Measurements from ENCODE around the gene PI16. TPM values are rescaled to one million over a fixed set of nuclear protein-coding genes. Genes with fewer than 3 reads are reported as not detected.

PI16 gene
- total and polyA plus RNA-seq, 2 of the 13 experiments (the other 11 are each of a cell fraction or from before 2014, with no cell fraction given), result not detected

DNA sequence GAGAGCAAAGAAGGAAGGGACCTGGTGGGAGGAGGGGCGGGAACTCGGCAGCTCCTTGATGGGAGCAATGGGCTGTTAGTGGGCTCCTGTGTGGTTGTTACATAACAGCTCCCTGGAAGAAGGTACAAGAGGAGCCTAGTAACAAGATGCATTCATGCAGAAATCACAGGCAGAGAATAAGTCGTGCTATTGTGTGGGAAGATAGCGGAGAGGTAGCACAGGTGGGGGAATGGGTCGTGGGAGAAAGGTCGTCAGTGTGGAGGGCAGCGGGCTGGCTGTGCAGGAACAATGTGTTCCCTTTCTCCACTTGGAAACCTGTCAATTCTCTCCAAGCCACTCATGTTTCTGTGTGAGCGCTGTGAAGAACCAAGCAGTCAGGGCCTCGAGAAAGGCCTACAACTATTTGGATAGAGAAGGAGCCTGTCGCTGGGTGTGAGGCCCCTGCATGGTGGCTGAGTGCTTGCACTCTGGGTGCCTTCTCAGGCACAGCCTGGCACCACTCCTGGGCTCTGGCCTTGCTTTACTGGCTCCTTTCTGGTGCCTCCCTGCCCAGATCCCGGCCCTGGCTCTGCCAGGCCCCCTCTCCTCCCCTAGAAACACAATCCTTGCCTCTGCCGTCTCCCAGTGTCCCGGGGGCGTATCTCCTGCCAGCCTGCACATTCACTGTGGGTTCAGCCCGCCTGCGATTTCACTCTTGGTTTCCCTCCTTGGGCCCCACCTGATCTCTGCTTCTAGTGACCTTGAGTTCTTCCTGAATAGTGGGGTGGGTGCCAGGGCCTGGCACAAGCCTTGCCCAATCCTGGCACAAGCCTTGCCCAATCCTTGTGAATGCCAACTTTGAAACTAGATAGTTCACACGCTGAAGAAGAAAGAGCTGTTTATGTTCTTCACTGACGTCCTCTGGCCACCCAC is 43.5 kb downstream of the PI16 start:
- no peak for FAIRE-seq
- CTCF ChIA-PET (ENCODE audit: low intra/inter-chr PET ratio, low total read pairs), result no interaction called here
- peak; percentile 17; the same call in 2 of the 3 replicates for ATAC-seq

DNA sequence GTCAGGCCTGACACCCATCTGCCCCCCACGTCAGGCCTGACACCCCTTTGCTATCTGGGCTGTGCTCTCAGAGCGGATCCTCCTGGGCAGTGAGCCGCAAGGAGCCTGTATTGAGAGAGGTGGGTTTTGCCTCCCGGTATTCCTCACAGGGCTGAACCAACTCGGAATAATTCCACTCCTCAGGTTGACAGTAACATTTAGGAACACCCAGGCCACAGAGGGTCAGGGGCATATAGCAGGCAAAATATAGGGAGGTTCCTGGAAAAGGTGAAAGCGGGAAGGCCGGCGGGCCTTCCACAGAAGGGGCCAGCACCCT is 44.1 kb downstream of the PI16 start:
- no peak for TF ChIP-seq SRF (IDR thresholded peaks at IDR 0.05; ENCODE audit: low read depth, low read length)
- TF ChIP-seq ZNF749 (CRISPR knock-in tag; IDR thresholded peaks at IDR 0.05; ENCODE audit: borderline replicate concordance), result no peak
- TF ChIP-seq ZSCAN30 (CRISPR knock-in tag; IDR thresholded peaks at IDR 0.05), result no peak
- TF ChIP-seq, protein P1, sequence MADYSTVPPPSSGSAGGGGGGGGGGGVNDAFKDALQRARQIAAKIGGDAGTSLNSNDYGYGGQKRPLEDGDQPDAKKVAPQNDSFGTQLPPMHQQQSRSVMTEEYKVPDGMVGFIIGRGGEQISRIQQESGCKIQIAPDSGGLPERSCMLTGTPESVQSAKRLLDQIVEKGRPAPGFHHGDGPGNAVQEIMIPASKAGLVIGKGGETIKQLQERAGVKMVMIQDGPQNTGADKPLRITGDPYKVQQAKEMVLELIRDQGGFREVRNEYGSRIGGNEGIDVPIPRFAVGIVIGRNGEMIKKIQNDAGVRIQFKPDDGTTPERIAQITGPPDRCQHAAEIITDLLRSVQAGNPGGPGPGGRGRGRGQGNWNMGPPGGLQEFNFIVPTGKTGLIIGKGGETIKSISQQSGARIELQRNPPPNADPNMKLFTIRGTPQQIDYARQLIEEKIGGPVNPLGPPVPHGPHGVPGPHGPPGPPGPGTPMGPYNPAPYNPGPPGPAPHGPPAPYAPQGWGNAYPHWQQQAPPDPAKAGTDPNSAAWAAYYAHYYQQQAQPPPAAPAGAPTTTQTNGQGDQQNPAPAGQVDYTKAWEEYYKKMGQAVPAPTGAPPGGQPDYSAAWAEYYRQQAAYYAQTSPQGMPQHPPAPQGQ (CRISPR knock-in tag; IDR thresholded peaks at IDR 0.05; ENCODE audit: borderline replicate concordance), result no peak
- TF ChIP-seq TEAD3 (CRISPR knock-in tag; optimal IDR thresholded peaks at IDR 0.05; ENCODE audit: borderline replicate concordance), result no peak
- no peak for TF ChIP-seq MBD4 (IDR thresholded peaks at IDR 0.05; ENCODE audit: borderline replicate concordance, low read length)
- TF ChIP-seq ZNF660 (CRISPR knock-in tag; IDR thresholded peaks at IDR 0.05; ENCODE audit: borderline replicate concordance, low read depth), result no peak
- TF ChIP-seq, protein P2, sequence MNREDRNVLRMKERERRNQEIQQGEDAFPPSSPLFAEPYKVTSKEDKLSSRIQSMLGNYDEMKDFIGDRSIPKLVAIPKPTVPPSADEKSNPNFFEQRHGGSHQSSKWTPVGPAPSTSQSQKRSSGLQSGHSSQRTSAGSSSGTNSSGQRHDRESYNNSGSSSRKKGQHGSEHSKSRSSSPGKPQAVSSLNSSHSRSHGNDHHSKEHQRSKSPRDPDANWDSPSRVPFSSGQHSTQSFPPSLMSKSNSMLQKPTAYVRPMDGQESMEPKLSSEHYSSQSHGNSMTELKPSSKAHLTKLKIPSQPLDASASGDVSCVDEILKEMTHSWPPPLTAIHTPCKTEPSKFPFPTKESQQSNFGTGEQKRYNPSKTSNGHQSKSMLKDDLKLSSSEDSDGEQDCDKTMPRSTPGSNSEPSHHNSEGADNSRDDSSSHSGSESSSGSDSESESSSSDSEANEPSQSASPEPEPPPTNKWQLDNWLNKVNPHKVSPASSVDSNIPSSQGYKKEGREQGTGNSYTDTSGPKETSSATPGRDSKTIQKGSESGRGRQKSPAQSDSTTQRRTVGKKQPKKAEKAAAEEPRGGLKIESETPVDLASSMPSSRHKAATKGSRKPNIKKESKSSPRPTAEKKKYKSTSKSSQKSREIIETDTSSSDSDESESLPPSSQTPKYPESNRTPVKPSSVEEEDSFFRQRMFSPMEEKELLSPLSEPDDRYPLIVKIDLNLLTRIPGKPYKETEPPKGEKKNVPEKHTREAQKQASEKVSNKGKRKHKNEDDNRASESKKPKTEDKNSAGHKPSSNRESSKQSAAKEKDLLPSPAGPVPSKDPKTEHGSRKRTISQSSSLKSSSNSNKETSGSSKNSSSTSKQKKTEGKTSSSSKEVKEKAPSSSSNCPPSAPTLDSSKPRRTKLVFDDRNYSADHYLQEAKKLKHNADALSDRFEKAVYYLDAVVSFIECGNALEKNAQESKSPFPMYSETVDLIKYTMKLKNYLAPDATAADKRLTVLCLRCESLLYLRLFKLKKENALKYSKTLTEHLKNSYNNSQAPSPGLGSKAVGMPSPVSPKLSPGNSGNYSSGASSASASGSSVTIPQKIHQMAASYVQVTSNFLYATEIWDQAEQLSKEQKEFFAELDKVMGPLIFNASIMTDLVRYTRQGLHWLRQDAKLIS (CRISPR knock-in tag; IDR thresholded peaks at IDR 0.05), result no peak
- no peak for TF ChIP-seq ZNF619 (CRISPR knock-in tag; IDR thresholded peaks at IDR 0.05)
- no peak for TF ChIP-seq TAF15 (IDR thresholded peaks at IDR 0.05; ENCODE audit: low read depth, low read length, poor library complexity, severe bottlenecking)
- intact Hi-C loops (cut with micrococcal nuclease; ENCODE audit: unreplicated experiment), result no loop called here

More for the DNA sequence above, 43.5 kb downstream of the PI16 start:
- DNase-seq (ENCODE audit: low spot score), result no peak
- TF ChIP-seq KLF13 (CRISPR knock-in tag; IDR thresholded peaks at IDR 0.05), result no peak
- TF ChIP-seq HNRNPL (IDR thresholded peaks at IDR 0.05; ENCODE audit: low read depth, low read length), result peak; percentile 93
- TF ChIP-seq ZNF468 (CRISPR knock-in tag; IDR thresholded peaks at IDR 0.05), result no peak
- TF ChIP-seq NFKB2 (CRISPR knock-in tag; IDR thresholded peaks at IDR 0.05; ENCODE audit: borderline replicate concordance), result 0 out of 2 replicates have a peak, but pooled peaks have one; percentile 22
- WGBS (ENCODE audit: low lambda C conversion rate), result 28% methylated on average over 16 of the region's 18 CpGs
- no peak overlapping the region for H3K27ac ChIP-seq (ENCODE audit: extremely low read length, insufficient read depth, low read length)
- H4K20me1 ChIP-seq (ENCODE audit: insufficient read depth, low read length), result no peaks in the 10 kb centered on the region
- H3K27me3 ChIP-seq (ENCODE audit: control insufficient read depth in 1 of 2, insufficient read depth in 2 of 2, low read length in 2 of 2), result peaks cover 7 to 77% of the 10 kb centered on the region in 2 experiments
- no peak overlapping the region for H2AFZ ChIP-seq (ENCODE audit: low read length)
- no peaks in the 10 kb centered on the region for H3K9me3 ChIP-seq (ENCODE audit: low read length)
- BruUV-seq (replicated peaks), result no TSS peak
- 0 out of 2 replicates have a peak, but pooled peaks cover 12% of the 10 kb centered on the region for H3K4me1 ChIP-seq (ENCODE audit: insufficient read depth, low read length)
- H3K36me3 ChIP-seq (replicated peaks in 1 of 2; ENCODE audit: control insufficient read depth in 1 of 2, insufficient read depth in 2 of 2, low read length in 2 of 2), result no peaks in the 10 kb centered on the region
- intact Hi-C loops (cut with micrococcal nuclease; ENCODE audit: unreplicated experiment) (no loop called here), in situ Hi-C loops (cut with HindIII; ENCODE audit: extremely low pct_ligation_motif_present, low pct_unique_long_range_greater_than_20kb) (no loop called here)
- no peak overlapping the region for H3K4me2 ChIP-seq (ENCODE audit: low read depth, low read length)
- H3K79me2 ChIP-seq (ENCODE audit: insufficient read depth, low read length), result no peaks in the 10 kb centered on the region
- H3K4me3 ChIP-seq (replicated peaks in 1 of 3; ENCODE audit: insufficient read depth in 1 of 3, low read depth in 2 of 3, low read length in 3 of 3), result no peak overlapping the region
- no peak overlapping the region for H3K9ac ChIP-seq (ENCODE audit: insufficient read depth, low read depth, low read length)
- POLR2A ChIA-PET, result interaction anchor here (1.1 kb wide), 1 partner anchor 12 kb away, joined by 4 read pairs; the partner anchor contains the start of gene MTCH1

More for the DNA sequence above, 44.1 kb downstream of the PI16 start:
- CTCF ChIA-PET (ENCODE audit: low intra/inter-chr PET ratio, low total read pairs), result no interaction called here
- ATAC-seq (peak; percentile 18; the same call in 2 of the 3 replicates), DNase-seq (ENCODE audit: low spot score) (no peak), FAIRE-seq (no peak)
- H3K4me3 ChIP-seq (replicated peaks in 1 of 3; ENCODE audit: insufficient read depth in 1 of 3, low read depth in 2 of 3, low read length in 3 of 3), result no peak overlapping the region
- no peak overlapping the region for H3K27ac ChIP-seq (ENCODE audit: extremely low read length, insufficient read depth, low read length)
- H3K9ac ChIP-seq (ENCODE audit: insufficient read depth, low read depth, low read length), result no peak overlapping the region
- in situ Hi-C loops (cut with HindIII; ENCODE audit: extremely low pct_ligation_motif_present, low pct_unique_long_range_greater_than_20kb), result no loop called here
- 0 out of 2 replicates have a peak, but pooled peaks cover 12% of the 10 kb centered on the region for H3K4me1 ChIP-seq (ENCODE audit: insufficient read depth, low read length)
- no peaks in the 10 kb centered on the region for H3K79me2 ChIP-seq (ENCODE audit: insufficient read depth, low read length)
- H3K27me3 ChIP-seq (ENCODE audit: control insufficient read depth in 1 of 2, insufficient read depth in 2 of 2, low read length in 2 of 2), result peaks cover 7 to 77% of the 10 kb centered on the region in 2 experiments
- POLR2A ChIA-PET, result interaction anchor here (1.1 kb wide), 1 partner anchor 13 kb away, joined by 4 read pairs; the partner anchor contains the start of gene MTCH1
- no TSS peak for BruUV-seq (replicated peaks)
- H3K4me2 ChIP-seq (ENCODE audit: low read depth, low read length), result no peak overlapping the region
- no peaks in the 10 kb centered on the region for H4K20me1 ChIP-seq (ENCODE audit: insufficient read depth, low read length)
- 31% methylated on average over 8 of the region's 8 CpGs for WGBS (ENCODE audit: low lambda C conversion rate)
- no peak overlapping the region for H2AFZ ChIP-seq (ENCODE audit: low read length)
- H3K36me3 ChIP-seq (replicated peaks in 1 of 2; ENCODE audit: control insufficient read depth in 1 of 2, insufficient read depth in 2 of 2, low read length in 2 of 2), result no peaks in the 10 kb centered on the region
- H3K9me3 ChIP-seq (ENCODE audit: low read length), result no peaks in the 10 kb centered on the region

All from HepG2 (cell line).